NOMO-1 (cell line): Measurements from ENCODE around the gene FUNDC2.
"Not testable (repeated sequence)": the region's sequence is repeated elsewhere in the genome, so short reads cannot be mapped to it uniquely, and the experiment has no call there.

Experiments used
- DNase-seq, 2 experiments: peaks; one replicate each; lab custom pipeline; 2025; ENCODE audit not compliant: unreplicated experiment in 2 of 2; lab: John Stamatoyannopoulos, UW

The FUNDC2 gene

GRCh38 chrX:155026727-155027508 is at the start of gene FUNDC2:
Gene FUNDC2 (plus strand): TSS chrX:155026844. CDS start chrX:155026939, 95 bp downstream.
- DNase-seq = peak; percentile 83 to 88

- no peak for DNase-seq
Measured at GRCh38 chrX:154979629-154980028, 47.0 kb upstream of the FUNDC2 start.

- DNase-seq = peak; percentile 59 to 60
Measured at GRCh38 chrX:154980330-154981115, 46.1 kb upstream of the FUNDC2 start.

- no peak for DNase-seq
Measured at GRCh38 chrX:154981116-154981411, 45.6 kb upstream of the FUNDC2 start.

GRCh38 chrX:154986826-154987575 is 39.6 kb upstream of the FUNDC2 start:
- no peak for DNase-seq

- no peak for DNase-seq
Measured at GRCh38 chrX:154987940-154988339, 38.7 kb upstream of the FUNDC2 start.

- DNase-seq = no peak
Measured at GRCh38 chrX:154988719-154989118, 37.9 kb upstream of the FUNDC2 start.

GRCh38 chrX:154990496-154990895 is 36.1 kb upstream of the FUNDC2 start:
- no peak for DNase-seq

- no peak for DNase-seq
Measured at GRCh38 chrX:154991039-154991438, 35.6 kb upstream of the FUNDC2 start.

GRCh38 chrX:154991476-154991875 is 35.2 kb upstream of the FUNDC2 start:
- no peak for DNase-seq

- no peak for DNase-seq
Measured at GRCh38 chrX:154998204-154998880, 28.3 kb upstream of the FUNDC2 start.

GRCh38 chrX:155000841-155001240 is 25.8 kb upstream of the FUNDC2 start:
- no peak for DNase-seq

- DNase-seq = no peak
Measured at GRCh38 chrX:155001873-155002272, 24.8 kb upstream of the FUNDC2 start.

GRCh38 chrX:155005190-155005589 is 21.5 kb upstream of the FUNDC2 start:
- no peak for DNase-seq

GRCh38 chrX:155006379-155006778 is 20.3 kb upstream of the FUNDC2 start:
- DNase-seq = not testable (repeated sequence)

GRCh38 chrX:155006913-155007671 is 19.6 kb upstream of the FUNDC2 start:
- DNase-seq = not testable (repeated sequence)

GRCh38 chrX:155008578-155008977 is 18.1 kb upstream of the FUNDC2 start:
- DNase-seq = not testable (repeated sequence)

GRCh38 chrX:155009994-155010472 is 16.6 kb upstream of the FUNDC2 start:
- no peak for DNase-seq

- DNase-seq = no peak
Measured at GRCh38 chrX:155020591-155020990, 6.1 kb upstream of the FUNDC2 start.

- no peak for DNase-seq
Measured at GRCh38 chrX:155022585-155022984, 4.1 kb upstream of the FUNDC2 start, which contains the start of gene F8. Gene F8 (minus strand): TSS chrX:155022723. CDS start chrX:155022552, 171 bp downstream.
